Endothelial cell of umbilical vein (primary cell): ENCODE measurements around the gene APELA. TPM values are rescaled to one million over a fixed set of nuclear protein-coding genes. Genes with fewer than 3 reads are reported as not detected.
"Not testable (repeated sequence)": the region's sequence is repeated elsewhere in the genome, so short reads cannot be mapped to it uniquely, and the experiment has no call there.

Experiments
- BruUV-seq: library from RNA; stranded (reverse); fragments of 400-500 nt; replicated peaks from 2 replicates; lab custom pipeline; 2021; lab: Mats Ljungman, UMichigan
- CTCF ChIA-PET: fragments of 300-600, 350-600 bp; sonication (Branson Sonifier 250); formaldehyde crosslinking; loops from one replicate; lab custom pipeline; 2021; ENCODE audit warnings: antibody characterized with exemption, inconsistent platforms; lab: Charles Lee
- POLR2A ChIA-PET: fragments of 300-600, 350-600 bp; sonication (Branson Sonifier 250); formaldehyde crosslinking; loops from one replicate; lab custom pipeline; 2021; ENCODE audit warnings: antibody characterized with exemption, inconsistent platforms; lab: Charles Lee
- DNase-seq: peaks from one replicate; pipeline ENCODE4 v3.0.0-alpha.2; 2011; ENCODE audit warnings: low read depth, low spot score
- FAIRE-seq: peaks from 2 replicates; lab custom pipeline; 2011; peaks lifted over from hg19 to GRCh38; lab: Jason Lieb, UNC
- H2AFZ ChIP-seq: 2 replicates; pipeline ENCODE4 v1.6.0; 2012; ENCODE audit warnings: low read depth, low read length, control low read depth, inconsistent platforms
- H3K27ac ChIP-seq: 2 replicates; pipeline ENCODE4 v1.5.1; 2011; ENCODE audit warnings: low read depth, mild to moderate bottlenecking, control low read depth, low read length, moderate library complexity; ENCODE audit not compliant: insufficient read depth
- H3K27me3 ChIP-seq, 2 experiments: 2 replicates each; pipeline versions ENCODE4 v1.6.0 to v1.6.1; 2011; ENCODE audit warnings: low read length in 2 of 2, mixed read lengths in 1 of 2; ENCODE audit not compliant: control insufficient read depth in 2 of 2, insufficient read depth in 2 of 2
- H3K36me3 ChIP-seq, 2 experiments: 2 replicates in 1 of 2; 3 replicates in 1 of 2; pipeline ENCODE4 v1.5.1; 2011; ENCODE audit warnings: low read length in 2 of 2, mild to moderate bottlenecking in 1 of 2, moderate library complexity in 1 of 2; ENCODE audit not compliant: control insufficient read depth in 2 of 2, insufficient read depth in 2 of 2; ENCODE audit errors: extremely low read depth in 1 of 2
- H3K4me1 ChIP-seq: 3 replicates; pipeline ENCODE4 v1.5.1; 2011; ENCODE audit warnings: mild to moderate bottlenecking, low read length; ENCODE audit not compliant: control insufficient read depth, insufficient read depth; ENCODE audit errors: extremely low read depth
- H3K4me2 ChIP-seq: 2 replicates; pipeline ENCODE4 v1.6.1; 2011; ENCODE audit warnings: low read length, control low read depth, mixed read lengths; ENCODE audit not compliant: insufficient read depth
- H3K4me3 ChIP-seq, 3 experiments: fragments of 200-600 bp in 1 of 3; sonication (generic), shearing (Covaris generic) in 1 of 3; replicated peaks in 1 of 3; 2 replicates each; pipeline ENCODE4 v1.5.1; 2011 to 2016; ENCODE audit warnings: control low read depth in 3 of 3, low read length in 3 of 3, mild to moderate bottlenecking in 2 of 3, inconsistent platforms in 1 of 3, low read depth in 1 of 3, moderate library complexity in 1 of 3; ENCODE audit not compliant: insufficient read depth in 1 of 3
- H3K79me2 ChIP-seq: 2 replicates; pipeline ENCODE4 v1.6.0; 2012; ENCODE audit warnings: low read length, inconsistent platforms; ENCODE audit not compliant: control insufficient read depth, insufficient read depth
- H3K9ac ChIP-seq: replicated peaks from 2 replicates; pipeline ENCODE3; 2011; ENCODE audit warnings: low read length, control low read depth; ENCODE audit not compliant: insufficient read depth; ENCODE audit errors: extremely low read depth
- H3K9me1 ChIP-seq: replicated peaks from 3 replicates; pipeline ENCODE4 v1.6.0; 2011; ENCODE audit warnings: mild to moderate bottlenecking, low read length; ENCODE audit not compliant: control insufficient read depth, insufficient read depth; ENCODE audit errors: extremely low read depth
- H3K9me3 ChIP-seq: replicated peaks from 2 replicates; pipeline ENCODE4 v1.5.1; 2012; ENCODE audit warnings: low read length, inconsistent platforms; ENCODE audit not compliant: control insufficient read depth, insufficient read depth
- H4K20me1 ChIP-seq: replicated peaks from 2 replicates; pipeline ENCODE3; 2011; ENCODE audit warnings: mild to moderate bottlenecking, low read length; ENCODE audit not compliant: control insufficient read depth, insufficient read depth; ENCODE audit errors: extremely low read depth
- EZH2 ChIP-seq: IDR thresholded peaks from 2 replicates; pipeline ENCODE4 v1.6.1; 2012; ENCODE audit warnings: borderline replicate concordance, low read depth, mild to moderate bottlenecking, moderate library complexity, low read length, inconsistent platforms; ENCODE audit not compliant: severe bottlenecking
- FOS ChIP-seq: IDR thresholded peaks from 2 replicates; pipeline ENCODE4 v1.6.1; 2011; ENCODE audit warnings: mild to moderate bottlenecking, low read length, moderate library complexity, borderline replicate concordance; ENCODE audit not compliant: insufficient read depth
- GATA2 ChIP-seq: IDR thresholded peaks from 2 replicates; pipeline ENCODE4 v1.7.0; 2011; ENCODE audit warnings: low read depth, mild to moderate bottlenecking, moderate library complexity, mixed read lengths, low read length; ENCODE audit not compliant: insufficient read length, insufficient read depth
- POLR2AphosphoS5 ChIP-seq: IDR thresholded peaks from 2 replicates; pipeline ENCODE4 v1.6.1; 2012; ENCODE audit warnings: low read depth, mild to moderate bottlenecking, control low read depth, low read length, moderate library complexity; ENCODE audit not compliant: insufficient read depth
- dilution Hi-C: fragments of 300-500 bp; cut with MboI; formaldehyde crosslinking; loops from one replicate; pipeline ENCODE4 v1.15.0; 2019; ENCODE audit warnings: low sequenced_read_pairs; ENCODE audit not compliant: extremely low pct_ligation_motif_present
- intact Hi-C: fragments of 100-400 bp; cut with micrococcal nuclease; formaldehyde crosslinking; loops from one replicate; pipeline ENCODE4 v1.10.0; 2022
- polyA plus RNA-seq, 4 experiments: library from polyadenylated mRNA; depleted of rRNA in 3 of 4; stranded (reverse) in 3 of 4; unstranded in 1 of 4; fragments of >200 nt; gene quantifications; 2 replicates each; pipeline versions ENCODE4 v1.2.1 to v1.2.3, GENCODE V29; 2011 to 2012; ENCODE audit warnings: missing spikeins in 1 of 4
- total RNA-seq: library from RNA; stranded (reverse); gene quantifications from 2 replicates; pipeline ENCODE4 v1.2.3, GENCODE V29; 2021
- TF ChIP-seq, protein P1 (sequence below), 2 donors: IDR thresholded peaks; 1 replicate in 1 of 2; 2 replicates in 1 of 2; pipeline ENCODE4 v1.5.1; 2011; ENCODE audit warnings: low read length in 2 of 2, mild to moderate bottlenecking in 2 of 2, moderate library complexity in 2 of 2, control low read depth in 1 of 2, inconsistent platforms in 1 of 2, low read depth in 1 of 2; ENCODE audit not compliant: insufficient read depth in 1 of 2; ENCODE audit errors: extremely low read depth in 1 of 2

APELA gene
- total and polyA plus RNA-seq, 2 donors (not counting 3 experiments of a cell fraction or from before 2014, with no cell fraction given) = not detected

DNA sequence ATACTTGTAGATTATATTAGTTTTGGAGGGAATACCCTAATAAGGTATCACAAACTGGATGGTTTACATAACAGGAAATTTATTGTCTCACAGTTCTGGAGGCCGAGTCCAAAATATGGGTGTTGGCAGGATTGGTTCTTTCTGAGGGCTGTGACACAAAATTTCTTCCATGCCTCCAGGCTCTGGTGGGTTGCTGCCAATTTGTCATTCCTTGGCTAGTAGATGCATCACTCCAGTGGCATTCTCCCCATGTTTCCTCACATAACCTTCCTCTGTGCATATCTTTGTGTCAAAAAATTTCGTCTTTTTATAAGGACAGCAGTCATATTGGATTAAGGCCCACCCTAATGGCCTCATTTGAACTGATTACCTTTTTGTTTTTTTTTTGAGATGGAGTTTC is 49.3 kb downstream of the APELA start:
- no peaks in the 10 kb centered on the region for H3K27me3 ChIP-seq
- no peak overlapping the region for H3K4me3 ChIP-seq
- ChIA-PET CTCF (no interaction called here), POLR2A (no interaction called here)
- dilution Hi-C loops (no loop called here), intact Hi-C loops (no loop called here)
- DNase-seq (no peak), FAIRE-seq (no peak)
- no peaks in the 10 kb centered on the region for H3K9me3 ChIP-seq
- no peaks in the 10 kb centered on the region for H3K79me2 ChIP-seq
- no peak overlapping the region for H3K27ac ChIP-seq
- H3K9me1 ChIP-seq = no peaks in the 10 kb centered on the region
- no peaks in the 10 kb centered on the region for H3K36me3 ChIP-seq
- H3K9ac ChIP-seq = no peak overlapping the region
- BruUV-seq = no TSS peak
- TF ChIP-seq FOS = no peak
- no peak for TF ChIP-seq EZH2
- no peak for TF ChIP-seq POLR2AphosphoS5
- TF ChIP-seq GATA2 = no peak
- TF ChIP-seq, protein P1, sequence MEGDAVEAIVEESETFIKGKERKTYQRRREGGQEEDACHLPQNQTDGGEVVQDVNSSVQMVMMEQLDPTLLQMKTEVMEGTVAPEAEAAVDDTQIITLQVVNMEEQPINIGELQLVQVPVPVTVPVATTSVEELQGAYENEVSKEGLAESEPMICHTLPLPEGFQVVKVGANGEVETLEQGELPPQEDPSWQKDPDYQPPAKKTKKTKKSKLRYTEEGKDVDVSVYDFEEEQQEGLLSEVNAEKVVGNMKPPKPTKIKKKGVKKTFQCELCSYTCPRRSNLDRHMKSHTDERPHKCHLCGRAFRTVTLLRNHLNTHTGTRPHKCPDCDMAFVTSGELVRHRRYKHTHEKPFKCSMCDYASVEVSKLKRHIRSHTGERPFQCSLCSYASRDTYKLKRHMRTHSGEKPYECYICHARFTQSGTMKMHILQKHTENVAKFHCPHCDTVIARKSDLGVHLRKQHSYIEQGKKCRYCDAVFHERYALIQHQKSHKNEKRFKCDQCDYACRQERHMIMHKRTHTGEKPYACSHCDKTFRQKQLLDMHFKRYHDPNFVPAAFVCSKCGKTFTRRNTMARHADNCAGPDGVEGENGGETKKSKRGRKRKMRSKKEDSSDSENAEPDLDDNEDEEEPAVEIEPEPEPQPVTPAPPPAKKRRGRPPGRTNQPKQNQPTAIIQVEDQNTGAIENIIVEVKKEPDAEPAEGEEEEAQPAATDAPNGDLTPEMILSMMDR (IDR thresholded peaks at IDR 0.05; ENCODE audit: extremely low read depth in 1 of 2, insufficient read depth in 1 of 2, low read depth in 1 of 2, low read length in 2 of 2) = no peak
- no peak overlapping the region for H3K4me2 ChIP-seq
- no peaks in the 10 kb centered on the region for H4K20me1 ChIP-seq
- H3K4me1 ChIP-seq = no peaks in the 10 kb centered on the region
- H2AFZ ChIP-seq = no peak overlapping the region

DNA sequence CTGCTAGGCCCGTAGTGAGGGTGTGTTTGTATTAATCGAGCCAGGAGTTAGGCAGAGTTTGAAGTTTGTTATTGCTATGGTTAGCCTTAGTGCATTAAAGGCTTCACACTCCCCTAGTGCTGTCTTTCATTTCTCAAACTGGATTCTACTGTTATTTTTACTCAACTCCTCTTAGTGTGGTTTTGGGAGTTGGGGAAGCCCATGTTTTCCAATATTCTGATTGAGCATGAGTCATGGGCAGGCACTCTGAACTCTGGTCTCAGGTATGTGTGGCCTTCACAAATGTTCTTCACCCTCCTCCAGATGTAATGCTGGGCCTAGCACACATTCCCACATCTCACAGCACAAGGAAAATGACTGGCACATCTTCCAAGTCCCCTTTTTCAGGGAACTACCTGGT is 50.1 kb downstream of the APELA start:
- POLR2A ChIA-PET, CTCF ChIA-PET, H3K4me3 ChIP-seq, H3K9ac ChIP-seq, BruUV-seq, H3K79me2 ChIP-seq, H3K9me3 ChIP-seq, H2AFZ ChIP-seq, H3K27me3 ChIP-seq, H3K27ac ChIP-seq, H4K20me1 ChIP-seq, FAIRE-seq, H3K4me1 ChIP-seq, dilution Hi-C loops, H3K9me1 ChIP-seq, DNase-seq, intact Hi-C loops, H3K36me3 ChIP-seq, H3K4me2 ChIP-seq: not testable (repeated sequence)
